Astrocyte of the cerebellum (primary cell): ENCODE measurements around the gene TRAF1.

Source experiments
- DNase-seq: peaks from one replicate; pipeline ENCODE4 v3.0.0-alpha.2; 2011; ENCODE audit warnings: low read depth
- H3K4me3 ChIP-seq: 2 replicates; pipeline ENCODE4 v1.5.1; 2011; ENCODE audit warnings: mild to moderate bottlenecking, low read depth, low read length, moderate library complexity
- CTCF ChIP-seq: IDR thresholded peaks from 2 replicates; pipeline ENCODE4 v1.5.1; 2012; ENCODE audit warnings: low read length, low read depth, moderate library complexity, mild to moderate bottlenecking; ENCODE audit errors: missing control alignments
- in situ Hi-C: cut with HindIII; loops from 2 replicates; pipeline ENCODE4 v1.10.0; 2017; ENCODE audit warnings: low sequenced_read_pairs

Gene TRAF1

GRCh38 chr9:120915854-120916470, 10.6 kb downstream of the TRAF1 start:
- in situ Hi-C loops, result no loop called here
- no peak for TF ChIP-seq CTCF
- no peak overlapping the region for H3K4me3 ChIP-seq
- DNase-seq, result no peak

- DNase-seq, result no peak
- TF ChIP-seq CTCF, result no peak
- no peak overlapping the region for H3K4me3 ChIP-seq
- in situ Hi-C loops, result no loop called here
Observed at GRCh38 chr9:120914953-120915352, 11.6 kb downstream of the TRAF1 start.

GRCh38 chr9:120914396-120914795, 12.2 kb downstream of the TRAF1 start:
- no peak for TF ChIP-seq CTCF
- DNase-seq, result no peak

GRCh38 chr9:120913647-120914264, 12.8 kb downstream of the TRAF1 start:
- H3K4me3 ChIP-seq, result no peak overlapping the region
- in situ Hi-C loops, result no loop called here
- no peak for TF ChIP-seq CTCF
- DNase-seq, result no peak

More at GRCh38 chr9:120914396-120914795, 12.2 kb downstream of the TRAF1 start:
- no peak overlapping the region for H3K4me3 ChIP-seq
- in situ Hi-C loops, result no loop called here

- TF ChIP-seq CTCF, result no peak
- in situ Hi-C loops, result no loop called here
- no peak for DNase-seq
- no peak overlapping the region for H3K4me3 ChIP-seq
Observed at GRCh38 chr9:120912958-120913646, 13.5 kb downstream of the TRAF1 start.

GRCh38 chr9:120911295-120911837, 15.2 kb downstream of the TRAF1 start:
- H3K4me3 ChIP-seq, result no peak overlapping the region
- TF ChIP-seq CTCF, result no peak
- in situ Hi-C loops, result no loop called here
- no peak for DNase-seq
